EL (cell line): ENCODE results near the gene FBXO42.
"Not testable (repeated sequence)": the region's sequence is repeated elsewhere in the genome, so short reads cannot be mapped to it uniquely, and the experiment has no call there.

ENCODE experiments used
- DNase-seq: peaks from one replicate; pipeline ENCODE4 v3.0.0-alpha.2; 2016

Gene FBXO42

GRCh38 chr1:16258591-16259135 lies 93.6 kb downstream of the FBXO42 start:
- no peak for DNase-seq

GRCh38 chr1:16257968-16258367 lies 94.3 kb downstream of the FBXO42 start:
- no peak for DNase-seq

- not testable (repeated sequence) for DNase-seq
These were observed 94.7 kb downstream of the FBXO42 start for GRCh38 chr1:16257556-16257955.

- DNase-seq, result no peak
These were observed 95.8 kb downstream of the FBXO42 start for GRCh38 chr1:16256478-16256877.

- peak; percentile 62 for DNase-seq
These were observed 97.9 kb downstream of the FBXO42 start for GRCh38 chr1:16254263-16254928.

- no peak for DNase-seq
These were observed 98.9 kb downstream of the FBXO42 start for GRCh38 chr1:16253332-16253922.

- DNase-seq, result no peak
These were observed 99.4 kb downstream of the FBXO42 start for GRCh38 chr1:16252912-16253311.

- DNase-seq, result no peak
These were observed 100.9 kb downstream of the FBXO42 start for GRCh38 chr1:16251381-16251780.

GRCh38 chr1:16250524-16251251 lies 101.6 kb downstream of the FBXO42 start:
- DNase-seq, result peak; percentile 74

GRCh38 chr1:16249596-16250241 lies 102.6 kb downstream of the FBXO42 start:
- peak; percentile 29 for DNase-seq

- peak; percentile 77 for DNase-seq
These were observed 103.4 kb downstream of the FBXO42 start for GRCh38 chr1:16248603-16249516.

GRCh38 chr1:16248007-16248436 lies 104.3 kb downstream of the FBXO42 start:
- DNase-seq, result no peak

- DNase-seq, result no peak
These were observed 104.8 kb downstream of the FBXO42 start for GRCh38 chr1:16247441-16247840.

GRCh38 chr1:16246961-16247360 lies 105.3 kb downstream of the FBXO42 start:
- DNase-seq, result no peak

GRCh38 chr1:16246239-16246638 lies 106.0 kb downstream of the FBXO42 start:
- DNase-seq, result not testable (repeated sequence)

GRCh38 chr1:16245476-16246196 lies 106.6 kb downstream of the FBXO42 start:
- DNase-seq, result no peak

GRCh38 chr1:16244650-16245285 lies 107.5 kb downstream of the FBXO42 start:
- DNase-seq, result no peak

- peak; percentile 82 for DNase-seq
These were observed 108.2 kb downstream of the FBXO42 start for GRCh38 chr1:16243936-16244649.

GRCh38 chr1:16243215-16243610 lies 109.1 kb downstream of the FBXO42 start:
- no peak for DNase-seq

- no peak for DNase-seq
These were observed 109.6 kb downstream of the FBXO42 start for GRCh38 chr1:16242556-16243214.
